ENCODE measurements around the gene TBC1D5. TPM values are rescaled to one million over a fixed set of nuclear protein-coding genes. Genes with fewer than 3 reads are reported as not detected.

Gene TBC1D5
- total RNA-seq, 1 experiment from 2014 or later: 26.1 TPM

- no peak for TF ChIP-seq E2F1 (CRISPR knock-in tag; IDR thresholded peaks at IDR 0.05)
- Mint-ChIP-seq H3K27me3 (ENCODE audit: low read depth) (no peaks in the 10 kb centered on the region), H3K36me3 (no peaks in the 10 kb centered on the region), H3K27ac (no peak overlapping the region), H3K4me3 (no peak overlapping the region), H3K4me1 (peaks cover 8% of the 10 kb centered on the region), H3K9me3 (peaks cover 4% of the 10 kb centered on the region; the same call in 1 of the 2 replicates)
- DNase-seq (ENCODE audit: low spot score) (no peak), ATAC-seq (no peak)
- CTCF ChIA-PET: no interaction called here
- POLR2A ChIA-PET: no interaction called here
Observed at GRCh38 chr3:17755836-17756235, 13.4 kb upstream of the TBC1D5 start.

GRCh38 chr3:17753632-17753992, 11.2 kb upstream of the TBC1D5 start:
- CTCF ChIA-PET: interaction anchor here (0.8 kb wide), 1 partner anchor 109 kb away, joined by 3 read pairs; no protein-coding TSS in a partner anchor
- TF ChIP-seq TEAD1 (CRISPR knock-in tag; IDR thresholded peaks at IDR 0.05) (no peak), CTCF (IDR thresholded peaks at IDR 0.05) (no peak), E2F1 (CRISPR knock-in tag; IDR thresholded peaks at IDR 0.05) (no peak), STAT6 (CRISPR knock-in tag; conservative IDR thresholded peaks at IDR 0.05; ENCODE audit: low read depth) (no peak), ATF2 (CRISPR knock-in tag; IDR thresholded peaks at IDR 0.05; ENCODE audit: borderline replicate concordance, low read depth) (no peak), HMGXB4 (CRISPR knock-in tag; IDR thresholded peaks at IDR 0.05) (no peak), ATF3 (CRISPR knock-in tag; conservative IDR thresholded peaks at IDR 0.05) (no peak), ZBTB21 (CRISPR knock-in tag; IDR thresholded peaks at IDR 0.05; ENCODE audit: borderline replicate concordance) (no peak), JUN (CRISPR knock-in tag; IDR thresholded peaks at IDR 0.05) (no peak), ZNF532 (CRISPR knock-in tag; IDR thresholded peaks at IDR 0.05; ENCODE audit: borderline replicate concordance) (no peak), ZBTB43 (CRISPR knock-in tag; IDR thresholded peaks at IDR 0.05) (no peak), FOXP1 (CRISPR knock-in tag; IDR thresholded peaks at IDR 0.05; ENCODE audit: borderline replicate concordance) (no peak), ZNF671 (CRISPR knock-in tag; IDR thresholded peaks at IDR 0.05) (no peak), AR (CRISPR knock-in tag; IDR thresholded peaks at IDR 0.05) (no peak)

More at GRCh38 chr3:17753632-17753992, 11.2 kb upstream of the TBC1D5 start:
- no peaks in the 10 kb centered on the region; the same call in 1 of the 2 replicates for H3K27me3 Mint-ChIP-seq (ENCODE audit: low read depth)
- H3K4me3 Mint-ChIP-seq: no peak overlapping the region
- no peaks in the 10 kb centered on the region for H3K9me3 Mint-ChIP-seq
- ATAC-seq (no peak), DNase-seq (ENCODE audit: low spot score) (no peak)
- POLR2A ChIA-PET: no interaction called here
- H3K27ac Mint-ChIP-seq: no peak overlapping the region
- no peaks in the 10 kb centered on the region; the same call in 1 of the 2 replicates for H3K4me1 Mint-ChIP-seq
- no peaks in the 10 kb centered on the region for H3K36me3 Mint-ChIP-seq

Data from WTC11 (cell line).